GM19452 (cell line): ENCODE results near the gene KANK3.
A peak's percentile ranks its signal among the peaks of the same experiment; 100 is the strongest.
"Not testable (repeated sequence)": the region's sequence is repeated elsewhere in the genome, so short reads cannot be mapped to it uniquely, and the experiment has no call there.

Source experiments
- ATAC-seq: cut with Tn5 transposase; IDR thresholded peaks from one replicate; pipeline ENCODE4 v1.9.1; 2021; ENCODE audit not compliant: unreplicated experiment

Gene KANK3

DNA sequence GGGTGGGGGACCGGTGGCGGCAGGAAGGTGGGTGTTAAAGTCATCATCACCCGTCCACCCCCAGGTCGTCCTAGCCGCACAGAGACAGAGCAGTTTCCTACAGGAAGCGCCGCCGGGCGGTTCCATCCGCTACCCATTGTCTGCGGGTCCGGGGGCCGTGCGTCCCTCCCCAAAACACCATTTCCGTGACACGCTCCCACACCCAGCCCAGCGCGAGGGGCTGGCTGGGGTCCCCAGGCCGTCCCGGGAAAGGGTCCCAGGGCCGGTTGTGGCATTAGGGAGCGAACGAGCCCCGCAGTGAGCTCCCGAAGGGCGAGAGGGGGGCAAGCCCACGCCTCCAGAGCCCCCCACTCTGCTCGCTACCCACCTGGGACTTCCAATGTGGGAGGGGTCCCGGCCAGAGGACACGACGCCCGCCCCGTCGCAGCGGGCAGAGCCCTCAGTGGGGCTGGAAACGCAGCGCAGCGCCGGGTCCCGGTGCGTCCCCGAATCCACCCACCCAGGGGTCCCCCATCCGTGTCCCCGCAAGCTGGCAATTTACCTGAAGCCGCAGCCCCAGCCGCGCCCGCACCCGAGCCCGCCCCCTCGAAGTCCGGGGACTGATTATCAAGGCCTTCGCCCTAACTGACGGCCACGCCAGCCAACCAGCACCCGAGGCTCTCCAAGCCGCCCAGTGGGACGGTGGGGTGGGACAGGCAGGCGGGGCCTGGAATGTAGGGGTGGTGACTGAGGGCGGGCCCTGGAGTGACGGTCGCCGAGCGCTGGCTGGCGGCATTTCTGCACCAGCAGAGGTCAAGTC, at the start of gene KANK3:
TSS of gene KANK3 (minus strand) at position 579 of the 799 bp plus-strand sequence. CDS start 5,434 bp downstream, outside the sequence.
- peak; percentile 86 for ATAC-seq

DNA sequence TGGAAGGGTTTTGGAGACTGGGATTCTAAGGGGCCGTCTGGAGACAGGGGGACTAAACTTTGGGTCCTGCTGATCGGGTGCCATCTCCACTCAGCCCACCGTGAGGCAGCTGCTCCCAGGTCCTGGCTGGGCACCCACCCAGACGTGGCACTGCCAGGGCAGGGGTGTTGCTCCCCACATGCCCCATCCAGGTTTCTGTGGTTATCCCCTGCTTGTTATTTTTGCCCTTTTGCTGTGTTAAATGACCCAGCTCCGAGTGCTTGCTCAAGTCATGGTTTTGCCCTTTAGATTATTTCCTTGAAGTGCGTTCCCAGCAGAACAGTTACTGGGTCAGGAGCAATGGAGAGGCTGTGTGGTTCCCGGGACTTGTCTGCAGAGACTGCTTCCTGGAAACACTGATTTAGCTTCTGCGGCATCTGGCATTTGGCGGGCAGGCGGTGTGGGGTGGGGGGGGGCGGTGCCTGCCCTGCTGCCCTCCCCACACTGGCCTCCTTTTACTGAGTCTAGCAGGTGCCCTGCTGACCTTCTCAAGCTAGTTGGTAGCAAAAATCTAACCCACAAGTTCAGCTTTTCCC, 49.0 kb upstream of the KANK3 start:
- no peak for ATAC-seq

DNA sequence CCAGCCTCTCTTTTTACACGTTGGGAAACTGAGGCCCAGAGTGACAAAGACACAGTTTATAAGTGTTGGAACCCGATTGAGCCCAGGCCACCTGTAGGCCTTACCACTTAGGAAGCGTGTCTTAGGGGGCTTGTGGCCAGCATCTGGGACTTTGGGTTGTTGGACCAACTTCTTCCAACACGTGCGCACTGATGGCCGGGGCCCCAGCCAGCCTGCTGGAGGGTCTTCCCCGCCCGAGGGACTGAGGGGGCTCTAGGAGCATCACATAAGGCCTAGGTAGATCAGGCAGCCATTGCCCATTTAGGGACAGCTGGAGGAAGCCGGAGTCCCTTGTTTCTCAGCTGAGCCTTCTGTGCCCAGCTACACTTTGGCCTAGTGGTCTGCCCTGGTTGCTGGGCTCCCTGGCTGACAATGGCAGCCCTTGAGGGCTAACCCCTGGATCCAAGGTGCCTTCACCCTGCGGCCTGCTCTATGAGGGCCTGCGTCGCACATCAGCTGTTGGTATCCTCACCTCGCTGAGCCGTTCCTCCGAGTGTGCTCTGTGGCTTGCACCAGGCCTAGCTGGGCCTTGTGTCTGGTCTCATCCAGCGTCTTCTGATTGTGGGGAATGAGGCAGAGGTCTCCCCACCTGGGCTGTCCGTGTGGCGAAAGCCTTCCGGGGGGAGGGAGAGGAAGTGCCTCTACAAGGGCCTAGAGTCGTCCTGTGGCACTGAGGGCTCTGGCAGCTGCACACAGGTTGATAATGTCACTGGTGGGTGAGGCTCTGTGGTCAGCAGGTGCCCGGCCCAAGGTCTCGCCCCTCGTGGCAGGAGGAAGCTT, 48.3 kb upstream of the KANK3 start:
- ATAC-seq, result no peak

DNA sequence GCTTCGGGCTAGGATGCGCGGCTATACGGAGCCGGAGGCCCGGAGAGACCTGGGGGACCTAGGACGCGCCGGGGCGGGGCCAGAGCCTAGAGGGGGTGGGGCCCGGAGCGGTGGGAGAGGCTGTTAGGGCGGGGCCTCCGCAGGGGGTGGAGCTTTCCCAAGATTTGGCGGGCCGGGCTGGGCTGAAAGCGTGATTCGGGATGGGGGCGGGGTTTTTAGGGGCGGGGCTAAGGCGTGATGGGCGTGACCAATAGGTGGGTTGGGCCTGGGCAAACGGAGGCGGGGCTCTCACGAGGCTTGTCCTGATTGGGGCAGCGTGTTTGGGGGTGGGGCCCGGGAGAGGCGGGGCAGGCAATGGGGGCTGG, 47.5 kb upstream of the KANK3 start:
- ATAC-seq, result peak; percentile 33

DNA sequence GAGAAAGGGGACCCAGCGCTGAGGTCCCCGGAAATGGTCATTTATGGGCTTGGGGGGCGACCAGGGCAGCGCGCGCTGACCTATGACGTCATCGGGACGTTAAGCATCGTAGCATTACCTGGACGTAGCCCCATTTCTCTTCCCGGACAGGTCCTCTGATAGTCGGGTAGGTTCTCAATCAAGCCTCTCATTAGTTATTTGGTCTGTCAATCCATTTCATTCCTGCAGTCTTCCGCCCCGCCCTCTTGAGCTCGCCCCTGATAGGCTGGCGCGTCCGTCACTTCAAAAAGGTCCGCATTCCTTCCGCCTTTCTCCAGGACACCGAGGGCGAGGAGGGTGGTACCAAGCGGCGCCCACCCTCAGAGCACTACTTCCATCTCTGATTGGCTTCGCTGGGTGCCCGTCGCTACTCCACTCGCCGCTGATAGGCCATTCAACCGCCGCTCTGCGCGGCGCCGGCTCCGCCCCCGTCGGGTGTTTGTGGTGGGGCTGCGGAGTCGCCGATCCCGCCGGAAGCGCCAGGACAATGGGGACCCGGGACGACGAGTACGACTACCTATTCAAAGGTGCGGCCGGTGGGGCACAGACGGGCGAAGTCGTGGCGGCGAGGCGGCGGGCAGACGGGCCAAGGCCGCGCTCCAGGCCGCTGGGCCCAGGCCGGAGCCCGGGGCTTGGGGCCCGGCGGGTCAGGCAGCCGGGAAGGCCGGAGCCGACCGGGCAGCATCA, 47.0 kb upstream of the KANK3 start, which contains the start of gene RAB11B:
TSS of gene RAB11B (plus strand) at position 470 of the 726 bp plus-strand sequence. CDS start at position 527, 57 bp downstream.
- peak; percentile 85 for ATAC-seq

DNA sequence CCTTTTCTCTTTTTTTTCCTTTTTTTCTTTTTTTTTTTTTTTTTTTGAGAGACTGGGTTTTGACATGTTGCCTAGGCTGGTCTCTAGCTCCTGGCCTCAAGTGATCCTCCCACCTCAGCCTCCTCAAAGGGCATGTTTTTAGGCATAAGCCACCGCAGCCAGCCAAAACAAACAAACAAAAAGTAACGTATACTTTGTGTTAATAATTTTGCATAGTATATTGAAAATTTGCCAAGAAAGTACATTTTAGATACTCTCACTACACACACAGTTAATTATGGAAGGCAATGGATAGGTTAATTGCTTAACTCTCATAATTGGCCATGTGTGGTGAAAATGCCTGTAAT, 45.5 kb upstream of the KANK3 start:
- no peak for ATAC-seq

DNA sequence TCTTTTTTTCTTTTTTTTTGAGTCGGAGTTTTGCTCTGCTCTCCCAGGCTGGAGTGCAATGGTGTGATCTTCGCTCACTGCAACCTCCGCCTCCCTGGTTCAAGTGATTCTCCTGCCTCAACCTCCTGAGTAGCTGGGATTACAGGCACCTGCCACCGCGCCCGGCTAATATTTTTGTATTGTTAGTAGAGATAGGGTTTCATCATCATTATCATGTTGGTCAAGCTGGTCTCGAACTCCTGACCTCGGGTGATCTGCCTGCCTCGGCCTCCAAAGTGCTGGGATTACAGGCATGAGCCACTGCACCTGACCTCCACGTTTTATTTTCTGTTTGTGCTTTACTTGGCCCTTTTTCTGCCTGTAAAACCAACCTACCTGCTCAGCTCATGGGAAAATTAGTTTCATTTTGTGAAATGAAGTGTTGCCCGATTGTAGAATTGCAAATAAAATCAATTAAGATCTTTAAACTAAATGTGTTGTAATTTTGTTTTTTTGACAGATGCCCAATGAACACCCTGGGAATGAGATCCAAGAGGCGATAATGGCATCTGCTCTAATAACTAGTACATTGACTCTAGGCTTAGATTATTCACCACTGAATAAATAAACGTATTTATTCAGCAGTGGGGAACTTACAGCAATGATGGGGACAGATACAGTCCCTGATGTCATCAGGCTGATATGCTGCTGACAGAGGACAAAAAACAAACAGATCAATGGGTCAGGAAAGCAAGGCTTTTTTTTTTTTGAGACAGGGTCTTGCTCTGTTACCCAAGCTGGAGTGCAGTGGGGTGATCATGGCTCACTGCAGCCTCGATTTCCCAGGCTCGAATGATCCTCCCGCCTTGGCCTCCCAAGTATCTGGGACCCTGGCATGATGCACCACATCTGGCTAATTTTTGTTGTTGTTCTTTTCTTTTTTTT, 44.9 kb upstream of the KANK3 start:
- no peak for ATAC-seq

DNA sequence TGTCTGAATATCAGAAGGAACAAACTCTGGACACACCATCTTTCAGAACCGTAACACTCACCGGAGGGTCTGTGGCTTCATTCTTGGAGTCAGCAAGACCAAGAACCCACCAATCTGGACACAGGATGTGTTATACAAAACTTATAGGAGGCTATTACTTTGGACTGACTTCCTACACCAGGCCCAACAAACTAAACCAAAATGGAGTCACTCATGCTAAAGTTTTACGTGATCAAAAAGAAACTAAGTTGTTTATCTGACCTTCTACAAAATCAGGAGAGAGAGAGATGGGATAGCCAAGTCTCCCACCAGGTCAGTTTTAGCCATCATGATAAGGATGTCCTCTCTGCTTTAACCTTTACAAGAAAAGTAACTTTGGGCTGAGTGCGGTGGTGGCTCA, 43.9 kb upstream of the KANK3 start:
- no peak for ATAC-seq

DNA sequence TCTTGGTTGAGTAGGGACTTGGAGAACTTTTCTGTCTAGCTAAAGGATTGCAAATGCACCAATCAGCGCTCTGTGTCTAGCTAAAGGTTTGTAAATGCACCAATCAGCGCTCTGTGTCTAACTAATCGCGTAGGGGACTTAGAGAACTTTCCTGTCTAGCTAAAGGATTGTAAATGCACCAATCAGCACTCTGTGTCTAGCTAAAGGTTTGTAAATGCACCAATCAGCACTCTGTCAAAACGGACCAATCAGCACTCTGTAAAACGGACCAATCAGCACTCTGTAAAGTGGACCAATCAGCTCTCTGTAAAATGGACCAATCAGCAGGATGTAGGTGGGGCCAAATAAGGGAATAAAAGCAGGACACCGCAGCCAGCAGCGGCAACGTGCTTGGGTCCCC, 43.4 kb upstream of the KANK3 start:
- ATAC-seq, result not testable (repeated sequence)

DNA sequence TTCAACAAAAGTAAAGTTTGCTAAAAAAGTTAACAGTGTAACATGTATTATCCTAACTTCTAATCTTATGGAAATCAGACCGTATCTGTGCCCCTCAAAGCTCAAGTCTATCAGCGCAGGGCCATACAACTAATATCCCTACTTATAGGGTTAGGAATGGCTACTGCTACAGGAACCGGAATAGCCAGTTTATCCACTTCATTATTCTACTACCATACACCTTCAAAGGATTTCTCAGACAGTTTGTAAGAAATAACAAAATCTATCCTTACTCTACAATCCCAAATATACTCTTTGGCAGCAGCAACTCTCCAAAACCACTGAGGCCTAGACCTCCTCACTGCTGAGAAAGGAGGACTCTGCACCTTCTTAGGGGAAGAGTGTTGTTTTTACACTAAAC, 42.5 kb upstream of the KANK3 start:
- not testable (repeated sequence) for ATAC-seq

DNA sequence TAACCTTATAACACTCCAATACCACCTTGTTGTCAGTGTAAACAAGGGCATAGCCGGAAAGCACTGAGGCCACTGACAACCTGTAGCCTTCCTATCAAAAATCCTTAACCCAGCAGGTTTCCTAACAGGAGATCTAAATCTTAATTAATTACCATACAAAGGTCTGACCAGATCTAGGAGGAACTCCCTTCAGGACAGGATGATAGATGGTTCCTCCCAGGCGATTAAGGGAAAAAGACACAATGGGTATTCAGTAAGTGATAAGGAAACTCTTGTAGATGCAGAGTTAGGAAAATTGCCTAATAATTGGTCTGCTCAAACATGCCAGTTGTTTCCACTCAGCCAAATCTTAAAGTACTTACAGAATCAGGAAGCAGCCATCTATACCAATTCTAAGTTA, 42.0 kb upstream of the KANK3 start:
- ATAC-seq, result not testable (repeated sequence)

DNA sequence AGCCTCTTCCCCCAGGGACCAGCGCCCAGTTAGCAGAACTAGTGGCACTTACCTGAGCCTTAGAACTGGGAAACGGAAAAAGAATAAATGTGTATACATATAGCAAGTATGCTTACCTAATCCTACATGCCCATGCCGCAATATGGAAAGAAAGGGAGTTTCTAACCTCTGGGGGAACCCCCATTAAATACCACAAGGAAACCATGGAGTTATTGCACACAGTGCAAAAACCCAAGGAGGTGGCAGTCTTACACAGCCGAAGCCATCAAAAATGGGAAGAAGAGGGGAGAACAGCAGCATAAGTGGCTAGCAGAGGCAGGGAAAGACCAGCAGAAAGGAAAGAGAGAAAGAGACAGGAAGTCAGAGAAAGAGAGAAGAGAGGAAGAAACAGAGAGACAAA, 41.5 kb upstream of the KANK3 start:
- not testable (repeated sequence) for ATAC-seq

DNA sequence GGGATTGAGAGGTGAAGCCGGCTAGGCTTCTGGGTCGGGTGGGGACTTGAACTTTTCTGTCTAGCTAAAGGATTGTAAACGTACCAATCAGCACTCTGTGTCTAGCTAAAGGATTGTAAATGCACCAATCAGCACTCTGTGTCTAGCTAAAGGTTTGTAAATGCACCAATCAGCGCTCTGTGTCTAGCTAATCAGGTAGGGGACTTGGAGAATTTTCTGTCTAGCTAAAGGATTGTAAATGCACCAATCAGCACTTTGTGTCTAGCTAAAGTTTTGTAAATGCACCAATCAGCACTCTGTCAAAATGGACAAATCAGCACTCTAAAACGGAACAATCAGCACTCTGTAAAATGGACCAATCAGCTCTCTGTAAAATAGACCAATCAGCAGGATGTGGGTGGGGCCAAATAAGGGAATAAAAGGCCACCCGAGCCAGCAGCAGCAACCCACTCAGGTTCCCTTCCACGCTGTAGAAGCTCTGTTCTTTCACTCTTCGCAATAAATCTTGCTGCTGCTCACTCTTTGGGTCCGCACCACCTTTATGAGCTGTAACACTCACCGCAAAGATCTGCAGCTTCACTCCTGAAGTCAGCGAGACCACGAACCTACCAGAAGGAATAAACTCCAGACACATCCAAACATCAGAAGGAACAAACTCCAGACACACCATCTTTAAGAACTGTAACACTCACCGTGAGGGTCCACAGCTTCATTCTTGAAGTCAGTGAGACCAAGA, 36.3 kb upstream of the KANK3 start:
- ATAC-seq, result not testable (repeated sequence)

DNA sequence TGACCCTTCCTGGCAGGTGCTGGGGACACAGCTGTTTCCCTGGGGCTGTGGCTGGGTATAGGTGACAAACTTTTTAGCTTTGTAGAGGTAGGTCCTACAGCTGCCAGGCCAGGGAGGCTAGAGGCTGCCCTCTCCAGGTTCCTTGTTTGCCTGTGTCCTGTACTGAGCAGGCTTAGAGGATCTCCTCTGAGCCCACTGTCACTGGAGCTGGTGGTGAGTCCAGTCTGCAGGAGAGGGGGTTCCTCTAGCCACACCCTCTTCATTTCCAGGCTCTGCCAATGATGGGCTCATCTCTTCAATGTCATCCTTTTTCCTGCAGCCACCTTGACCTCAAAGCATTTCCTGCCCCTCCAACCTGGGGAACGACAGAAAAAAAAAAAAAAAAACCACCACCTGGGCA, 34.5 kb upstream of the KANK3 start:
- ATAC-seq, result no peak

DNA sequence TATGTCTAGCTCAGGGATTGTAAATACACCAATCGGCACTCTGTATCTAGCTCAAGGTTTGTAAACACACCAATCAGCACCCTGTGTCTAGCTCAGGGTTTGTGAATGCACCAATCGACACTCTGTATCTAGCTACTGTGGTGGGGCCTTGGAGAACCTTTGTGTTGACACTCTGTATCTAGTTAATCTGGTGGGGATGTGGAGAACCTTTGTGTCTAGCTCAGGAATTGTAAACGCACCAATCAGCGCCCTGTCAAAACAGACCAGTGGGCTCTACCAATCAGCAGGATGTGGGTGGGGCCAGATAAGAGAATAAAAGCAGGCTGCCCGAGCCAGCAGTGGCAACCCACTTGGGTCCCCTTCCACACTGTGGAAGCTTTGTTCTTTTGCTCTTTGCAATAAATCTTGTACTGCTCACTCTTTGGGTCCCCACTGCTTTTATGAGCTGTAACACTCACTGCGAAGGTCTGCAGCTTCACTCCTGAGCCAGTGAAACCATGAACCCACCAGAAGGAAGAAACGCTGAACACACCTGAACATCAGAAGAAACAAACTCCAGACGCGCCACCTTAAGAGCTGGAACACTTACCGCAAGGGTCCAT, 33.4 kb upstream of the KANK3 start:
- ATAC-seq, result not testable (repeated sequence)

DNA sequence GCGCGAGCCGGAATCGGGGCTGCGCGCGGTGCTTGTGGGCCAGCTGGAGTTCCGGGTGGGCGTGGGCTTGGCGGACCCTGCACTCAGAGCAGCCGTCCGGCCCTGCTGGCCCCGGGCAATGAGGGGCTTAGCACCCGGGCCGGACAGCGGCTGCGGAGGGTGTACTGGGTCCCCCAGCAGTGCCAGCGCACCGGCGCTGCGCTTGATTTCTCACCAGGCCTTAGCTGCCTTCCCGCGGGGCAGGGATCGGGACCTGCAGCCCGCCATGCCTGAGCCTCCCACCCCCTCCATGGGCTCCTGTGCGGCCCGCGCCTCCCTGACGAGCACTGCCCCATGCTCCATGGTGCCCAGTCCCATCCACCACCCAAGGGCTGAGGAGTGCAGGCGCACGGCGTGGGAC, 32.7 kb upstream of the KANK3 start:
- ATAC-seq, result not testable (repeated sequence)

DNA sequence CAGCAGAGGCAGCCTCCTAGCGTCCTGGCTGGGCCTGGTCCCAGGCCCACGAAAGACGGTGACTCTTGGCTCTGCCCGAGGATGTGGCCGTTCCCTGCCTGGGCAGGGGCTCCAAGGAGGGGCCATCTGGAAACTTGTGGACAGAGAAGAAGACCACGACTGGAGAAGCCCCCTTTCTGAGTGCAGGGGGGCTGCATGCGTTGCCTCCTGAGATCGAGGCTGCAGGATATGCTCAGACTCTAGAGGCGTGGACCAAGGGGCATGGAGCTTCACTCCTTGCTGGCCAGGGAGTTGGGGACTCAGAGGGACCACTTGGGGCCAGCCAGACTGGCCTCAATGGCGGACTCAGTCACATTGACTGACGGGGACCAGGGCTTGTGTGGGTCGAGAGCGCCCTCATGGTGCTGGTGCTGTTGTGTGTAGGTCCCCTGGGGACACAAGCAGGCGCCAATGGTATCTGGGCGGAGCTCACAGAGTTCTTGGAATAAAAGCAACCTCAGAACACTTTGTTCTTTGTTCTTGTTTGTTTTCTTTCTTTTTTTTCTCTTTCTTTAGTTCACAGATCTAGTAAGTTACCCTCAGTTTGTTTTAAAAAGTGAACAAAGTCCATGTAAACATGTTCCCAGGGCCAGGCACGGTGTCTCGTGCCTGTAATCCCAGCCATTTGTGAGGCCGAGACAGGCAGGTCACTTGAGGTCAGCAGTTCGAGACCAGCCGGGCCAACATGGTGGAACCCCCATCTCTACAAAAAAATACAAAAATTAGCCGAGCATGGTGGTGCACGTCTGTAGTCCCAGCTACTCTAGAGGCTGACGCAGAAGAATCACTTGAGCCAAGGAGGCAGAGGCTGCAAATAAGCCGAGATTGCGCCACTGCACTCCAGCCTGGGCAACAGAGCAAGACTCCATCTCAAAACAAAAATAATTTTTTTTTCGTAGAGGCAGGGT, 31.1 kb upstream of the KANK3 start:
- ATAC-seq, result no peak
